H1 (cell line): Measurements from ENCODE around the gene TMTC2. TPM values are rescaled to one million over a fixed set of nuclear protein-coding genes. Genes with fewer than 3 reads are reported as not detected.

Experiments
- CTCF ChIA-PET: fragments of 300-600 bp; sonication (Branson Sonifier 250); formaldehyde crosslinking; loops from one replicate; lab custom pipeline; 2021; ENCODE audit not compliant: partially characterized antibody; lab: Charles Lee
- POLR2A ChIA-PET: fragments of 300-600 bp; sonication (Branson Sonifier 250); formaldehyde crosslinking; loops from one replicate; lab custom pipeline; 2021; ENCODE audit warnings: inconsistent platforms; ENCODE audit not compliant: partially characterized antibody; lab: Charles Lee
- DNase-seq, 2 experiments: peaks; one replicate each; pipeline versions ENCODE4 v3.0.0 to v3.0.0-alpha.2; 2010 to 2022; ENCODE audit warnings: low spot score in 2 of 2, low read depth in 1 of 2, mixed read lengths in 1 of 2
- FAIRE-seq: peaks from 2 replicates; lab custom pipeline; 2011; peaks lifted over from hg19 to GRCh38; lab: Jason Lieb, UNC
- H2AFZ ChIP-seq: 2 replicates; pipeline ENCODE4 v1.8.1; 2012; ENCODE audit warnings: low read length, inconsistent platforms
- H2AK5ac ChIP-seq: 2 replicates; pipeline ENCODE4 v1.6.1; 2013; ENCODE audit warnings: low read depth, low read length
- H2BK120ac ChIP-seq: replicated peaks from 2 replicates; pipeline ENCODE3; 2013; ENCODE audit warnings: low read depth, low read length, inconsistent platforms
- H2BK12ac ChIP-seq: 2 replicates; pipeline ENCODE4 v1.6.1; 2013; ENCODE audit warnings: low read depth, low read length
- H2BK15ac ChIP-seq: 2 replicates; pipeline ENCODE4 v1.6.1; 2013; ENCODE audit warnings: low read length
- H2BK20ac ChIP-seq: 2 replicates; pipeline ENCODE4 v1.6.1; 2013; ENCODE audit warnings: low read length
- H2BK5ac ChIP-seq: 2 replicates; pipeline ENCODE4 v1.6.1; 2013; ENCODE audit warnings: low read depth, low read length
- H3K14ac ChIP-seq: 2 replicates; pipeline ENCODE4 v1.6.1; 2013; ENCODE audit warnings: inconsistent platforms; ENCODE audit not compliant: insufficient read length
- H3K18ac ChIP-seq: 2 replicates; pipeline ENCODE4 v1.6.1; 2013; ENCODE audit warnings: low read length; ENCODE audit errors: extremely low read depth
- H3K23ac ChIP-seq: 2 replicates; pipeline ENCODE4 v1.6.1; 2013; ENCODE audit warnings: inconsistent platforms; ENCODE audit not compliant: insufficient read length
- H3K23me2 ChIP-seq: 2 replicates; pipeline ENCODE4 v1.6.1; 2013; ENCODE audit warnings: low read depth, low read length
- H3K27ac ChIP-seq: 2 replicates; pipeline ENCODE4 v1.6.1; 2011; ENCODE audit warnings: low read depth, low read length, inconsistent platforms
- H3K27me3 ChIP-seq, 4 experiments: replicated peaks in 1 of 4; 1 replicate in 1 of 4; 2 replicates in 3 of 4; pipeline versions ENCODE4 v1.6.1 to v1.8.1; 2011 to 2013; ENCODE audit warnings: low read length in 3 of 4, mild to moderate bottlenecking in 3 of 4, inconsistent platforms in 2 of 4, mixed read lengths in 2 of 4, moderate library complexity in 1 of 4; ENCODE audit not compliant: control insufficient read depth in 3 of 4, insufficient read depth in 3 of 4; ENCODE audit errors: extremely low read depth in 1 of 4
- H3K36me3 ChIP-seq, 4 experiments: 2 replicates each; pipeline versions ENCODE4 v1.6.1 to v1.8.1; 2011 to 2013; ENCODE audit warnings: mild to moderate bottlenecking in 4 of 4, low read length in 3 of 4, moderate library complexity in 2 of 4, control low read depth in 1 of 4, inconsistent platforms in 1 of 4; ENCODE audit not compliant: insufficient read depth in 4 of 4, control insufficient read depth in 2 of 4
- H3K4ac ChIP-seq: replicated peaks from 2 replicates; pipeline ENCODE3; 2013; ENCODE audit warnings: low read length, low read depth, mixed read lengths, inconsistent platforms; ENCODE audit not compliant: insufficient read length
- H3K4me1 ChIP-seq, 4 experiments: replicated peaks in 1 of 4; 1 replicate in 1 of 4; 2 replicates in 3 of 4; pipeline versions ENCODE4 v1.6.1 to v1.8.1; 2011 to 2013; ENCODE audit warnings: low read length in 3 of 4, inconsistent platforms in 2 of 4, mixed read lengths in 1 of 4; ENCODE audit not compliant: insufficient read depth in 4 of 4, control insufficient read depth in 3 of 4
- H3K4me2 ChIP-seq, 2 experiments: 2 replicates each; pipeline versions ENCODE4 v1.6.1 to v1.8.1; 2011 to 2013; ENCODE audit warnings: low read depth in 2 of 2, low read length in 2 of 2, control low read depth in 1 of 2, inconsistent platforms in 1 of 2, mild to moderate bottlenecking in 1 of 2; ENCODE audit not compliant: insufficient read depth in 1 of 2
- H3K4me3 ChIP-seq, 4 experiments: fragments of 200-600, 300-600 bp in 1 of 4; sonication (generic), shearing (Covaris generic), sonication (Bioruptor Twin) in 1 of 4; 2 replicates each; pipeline versions ENCODE4 v1.5.1 to v1.8.1; 2011 to 2016; ENCODE audit warnings: low read length in 4 of 4, low read depth in 3 of 4, control low read depth in 2 of 4, inconsistent platforms in 2 of 4, mild to moderate bottlenecking in 2 of 4, mixed read lengths in 1 of 4, moderate library complexity in 1 of 4; ENCODE audit not compliant: insufficient read depth in 2 of 4; ENCODE audit errors: extremely low read depth in 1 of 4
- H3K56ac ChIP-seq: replicated peaks from 2 replicates; pipeline ENCODE3; 2013; ENCODE audit warnings: low read depth, mild to moderate bottlenecking, mixed read lengths, low read length, inconsistent platforms; ENCODE audit not compliant: insufficient read length
- H3K79me1 ChIP-seq: 2 replicates; pipeline ENCODE4 v1.6.1; 2013; ENCODE audit warnings: low read depth, low read length, control low read depth
- H3K79me2 ChIP-seq, 2 experiments: 2 replicates each; pipeline versions ENCODE4 v1.6.1 to v1.8.1; 2012 to 2013; ENCODE audit warnings: low read length in 2 of 2, mild to moderate bottlenecking in 2 of 2, inconsistent platforms in 1 of 2; ENCODE audit not compliant: insufficient read depth in 2 of 2, control insufficient read depth in 1 of 2
- H3K9ac ChIP-seq, 4 experiments: replicated peaks in 1 of 4; 1 replicate in 1 of 4; 2 replicates in 3 of 4; pipeline versions ENCODE4 v1.6.1 to v1.8.1; 2011 to 2013; ENCODE audit warnings: low read depth in 3 of 4, low read length in 3 of 4, control low read depth in 2 of 4, mild to moderate bottlenecking in 2 of 4, moderate library complexity in 2 of 4, inconsistent platforms in 1 of 4; ENCODE audit errors: extremely low read depth in 1 of 4
- H3K9me3 ChIP-seq, 2 experiments: 2 replicates each; pipeline versions ENCODE4 v1.6.1 to v1.8.1; 2012 to 2013; ENCODE audit warnings: mild to moderate bottlenecking in 2 of 2, moderate library complexity in 2 of 2, control low read depth in 1 of 2, inconsistent platforms in 1 of 2, low read depth in 1 of 2, low read length in 1 of 2, mixed read lengths in 1 of 2; ENCODE audit not compliant: insufficient read depth in 2 of 2
- H4K20me1 ChIP-seq, 2 experiments: replicated peaks in 1 of 2; 2 replicates each; pipeline versions ENCODE3 to v1.8.1; 2011 to 2013; ENCODE audit warnings: inconsistent platforms in 2 of 2, low read length in 2 of 2, mild to moderate bottlenecking in 1 of 2; ENCODE audit not compliant: insufficient read depth in 2 of 2, control insufficient read depth in 1 of 2
- H4K5ac ChIP-seq: 2 replicates; pipeline ENCODE4 v1.6.1; 2013; ENCODE audit warnings: low read length, low read depth, mixed read lengths, inconsistent platforms; ENCODE audit not compliant: insufficient read length
- H4K8ac ChIP-seq: 2 replicates; pipeline ENCODE4 v1.8.0; 2013; ENCODE audit warnings: mild to moderate bottlenecking, moderate library complexity, low read length, inconsistent platforms; ENCODE audit not compliant: insufficient read depth; ENCODE audit errors: extremely low read depth
- H4K91ac ChIP-seq: replicated peaks from 2 replicates; pipeline ENCODE3; 2013; ENCODE audit warnings: low read length, mixed read lengths, inconsistent platforms; ENCODE audit not compliant: insufficient read length
- ATF2 ChIP-seq: IDR thresholded peaks from 2 replicates; pipeline ENCODE4 v1.6.1; 2012; ENCODE audit warnings: low read length, inconsistent platforms
- CBX8 ChIP-seq: fragments of 300-800, 300-1000 bp; sonication (generic); IDR thresholded peaks from 2 replicates; pipeline ENCODE4 v1.7.1; 2016; ENCODE audit warnings: low read depth, low read length, borderline replicate concordance
- CHD1 ChIP-seq: IDR thresholded peaks from 2 replicates; pipeline ENCODE4 v1.6.1; 2012; ENCODE audit warnings: low read depth, low read length, improper control_type of control experiment
- CHD2 ChIP-seq: IDR thresholded peaks from 2 replicates; pipeline ENCODE4 v1.6.1; 2012; ENCODE audit warnings: low read length, improper control_type of control experiment
- EP300 ChIP-seq, 2 experiments: IDR thresholded peaks; 1 replicate in 1 of 2; 2 replicates in 1 of 2; pipeline ENCODE4 v1.6.1; 2011 to 2012; ENCODE audit warnings: low read depth in 2 of 2, low read length in 2 of 2, mild to moderate bottlenecking in 2 of 2, borderline replicate concordance in 1 of 2, inconsistent platforms in 1 of 2, moderate library complexity in 1 of 2
- FOSL1 ChIP-seq: IDR thresholded peaks from 2 replicates; pipeline ENCODE4 v1.6.1; 2011; ENCODE audit warnings: mild to moderate bottlenecking, low read depth, low read length, moderate library complexity; ENCODE audit not compliant: insufficient read depth
- JUND ChIP-seq: IDR thresholded peaks from 2 replicates; pipeline ENCODE4 v1.6.1; 2011; ENCODE audit warnings: mild to moderate bottlenecking, improper control_type of control experiment, low read length
- NANOG ChIP-seq: IDR thresholded peaks from 2 replicates; pipeline ENCODE4 v1.6.1; 2011; ENCODE audit warnings: low read length, low read depth, mild to moderate bottlenecking, inconsistent platforms; ENCODE audit not compliant: insufficient read depth, poor library complexity, severe bottlenecking
- RBBP5 ChIP-seq: IDR thresholded peaks from 2 replicates; pipeline ENCODE4 v1.7.1; 2012; ENCODE audit warnings: low read depth, mild to moderate bottlenecking, inconsistent platforms, low read length, moderate library complexity, borderline replicate concordance
- SP1 ChIP-seq: IDR thresholded peaks from 2 replicates; pipeline ENCODE4 v1.6.1; 2011; ENCODE audit warnings: low read depth, low read length
- SUZ12 ChIP-seq: fragments of 200-600 bp; sonication (generic); IDR thresholded peaks from 2 replicates; pipeline ENCODE4 v1.6.1; 2012; ENCODE audit warnings: mild to moderate bottlenecking, inconsistent platforms, low read length, moderate library complexity, mixed read lengths
- ZNF274 ChIP-seq: IDR thresholded peaks from 2 replicates; pipeline ENCODE4 v1.7.0; 2012; ENCODE audit warnings: low read length, borderline replicate concordance; ENCODE audit errors: extremely low read depth
- polyA plus RNA-seq, 7 experiments: library from polyadenylated mRNA; depleted of rRNA in 3 of 7; stranded (reverse) in 5 of 7; unstranded in 2 of 7; fragments of >200 nt in 5 of 7; fragments of 200-250 nt in 2 of 7; gene quantifications; 1 replicate in 5 of 7; 2 replicates in 1 of 7; 4 replicates in 1 of 7; pipeline versions ENCODE4 v1.2.1 to v1.2.3, GENCODE V29; 2011 to 2013; ENCODE audit warnings: missing spikeins in 2 of 7, mixed read lengths in 2 of 7
- total RNA-seq: library from RNA; stranded (reverse); fragmentation: NEBNext Ultra II Directional; extraction: Animal tissue kit (Norgen Biotek cat#: 25700); gene quantifications from 2 replicates; pipeline ENCODE4 v1.2.1, GENCODE V29; 2021
- TF ChIP-seq, protein P1 (sequence below): IDR thresholded peaks from 2 replicates; pipeline ENCODE4 v1.6.1; 2012; ENCODE audit warnings: inconsistent platforms

Gene TMTC2
- total and polyA plus RNA-seq, 2 of the 8 experiments (the other 6 are each of a cell fraction or from before 2014, with no cell fraction given): 2.3 to 3.9 TPM

DNA sequence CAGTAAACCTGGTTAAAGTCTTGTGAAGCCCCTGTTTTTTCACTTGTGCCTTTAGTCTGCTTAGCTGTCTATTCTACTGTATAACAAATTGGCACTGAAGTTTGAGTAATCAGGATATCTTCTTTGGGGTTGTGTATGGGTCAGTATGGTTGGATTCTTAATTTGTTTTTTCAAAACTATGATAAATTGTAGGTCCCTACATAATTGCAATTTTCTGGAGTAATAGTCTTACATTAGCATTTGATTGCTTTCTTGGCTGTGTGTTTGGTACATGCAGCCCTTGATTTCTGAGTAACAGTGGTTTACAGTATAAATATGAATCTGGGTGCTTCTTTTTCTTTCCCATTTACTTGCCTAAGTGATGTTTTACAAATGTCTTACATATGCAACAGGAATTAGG is 186.6 kb downstream of the TMTC2 start:
- no peak overlapping the region for H4K8ac ChIP-seq
- no peak overlapping the region for H2AFZ ChIP-seq
- TF ChIP-seq, protein P1, sequence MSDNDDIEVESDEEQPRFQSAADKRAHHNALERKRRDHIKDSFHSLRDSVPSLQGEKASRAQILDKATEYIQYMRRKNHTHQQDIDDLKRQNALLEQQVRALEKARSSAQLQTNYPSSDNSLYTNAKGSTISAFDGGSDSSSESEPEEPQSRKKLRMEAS: no peak
- TF ChIP-seq CHD2 (no peak), ZNF274 (no peak), CBX8 (no peak), SUZ12 (no peak), FOSL1 (no peak), SP1 (no peak), RBBP5 (no peak), CHD1 (no peak), EP300 (IDR thresholded peaks at IDR 0.05; ENCODE audit: borderline replicate concordance in 1 of 2, low read depth in 2 of 2, low read length in 2 of 2) (no peak), NANOG (no peak), ATF2 (no peak), JUND (no peak)

More for the DNA sequence above, 186.6 kb downstream of the TMTC2 start:
- Histone ChIP-seq H3K79me1 (no peaks in the 10 kb centered on the region), H2BK12ac (no peak overlapping the region), H3K23ac (no peak overlapping the region), H4K5ac (no peak overlapping the region), H2BK20ac (no peak overlapping the region), H3K4ac (no peak overlapping the region), H4K91ac (no peak overlapping the region), H3K79me2 (0 out of 4 replicates have a peak, but pooled peaks cover 0 to 3% of the 10 kb centered on the region in 2 experiments), H3K36me3 (no peaks in the 10 kb centered on the region), H3K4me1 (peaks cover 0 to 13% (median 6%) of the 10 kb centered on the region in 4 experiments; a peak in 6 of 7 replicates), H3K4me2 (no peak overlapping the region), H3K27me3 (no peaks in the 10 kb centered on the region), H3K9me3 (no peaks in the 10 kb centered on the region), H3K4me3 (no peak overlapping the region), H2BK15ac (no peak overlapping the region), H2BK5ac (no peak overlapping the region), H2BK120ac (no peak overlapping the region), H3K27ac (no peak overlapping the region), H3K9ac (no peak overlapping the region), H2AK5ac (no peak overlapping the region), H3K23me2 (no peaks in the 10 kb centered on the region; the same call in 1 of the 2 replicates), H3K14ac (no peak overlapping the region), H4K20me1 (no peaks in the 10 kb centered on the region), H3K18ac (no peak overlapping the region), H3K56ac (no peak overlapping the region)
- FAIRE-seq (no peak), DNase-seq (no peak)
- CTCF ChIA-PET: no interaction called here
- POLR2A ChIA-PET: no interaction called here
